ENCODE data around the gene UVSSA. TPM values are rescaled to one million over a fixed set of nuclear protein-coding genes. Genes with fewer than 3 reads are reported as not detected.

UVSSA gene
- total and polyA plus RNA-seq, 2 donors (not counting 1 experiment from before 2014, with no cell fraction given) = 4.6 to 7.6 TPM

GRCh38 chr4:1329408-1330371, 17.3 kb upstream of the UVSSA start:
- no peaks in the 10 kb centered on the region for H3K4me1 ChIP-seq (ENCODE audit: control insufficient read depth, extremely low read depth, insufficient read depth, low read length)
- no peak overlapping the region for H3K9ac ChIP-seq (ENCODE audit: insufficient read depth, low read length)
- DNase-seq (ENCODE audit: low read depth in 2 of 2) = peak; percentile 9 to 83
- H3K4me3 ChIP-seq (replicated peaks in 1 of 4; ENCODE audit: control extremely low read depth in 1 of 4, insufficient read depth in 1 of 4, low read depth in 3 of 4, low read length in 4 of 4) = no peak overlapping the region
- H2AFZ ChIP-seq (ENCODE audit: low read length) = no peak overlapping the region
- H3K4me2 ChIP-seq (ENCODE audit: extremely low read depth, insufficient read depth, low read length) = no peak overlapping the region
- no peaks in the 10 kb centered on the region for H3K27me3 ChIP-seq (ENCODE audit: control insufficient read depth, insufficient read depth, low read length)
- H3K79me2 ChIP-seq (ENCODE audit: control insufficient read depth, insufficient read depth, low read length) = peaks cover 6% of the 10 kb centered on the region
- H4K20me1 ChIP-seq (ENCODE audit: control insufficient read depth, extremely low read depth, insufficient read depth, low read length) = no peaks in the 10 kb centered on the region
- peaks cover 32% of the 10 kb centered on the region for H3K36me3 ChIP-seq (ENCODE audit: control insufficient read depth, insufficient read depth, low read length)
- TF ChIP-seq CTCF (conservative IDR thresholded peaks at IDR 0.05 in 1 of 2, IDR thresholded peaks at IDR 0.05 in 1 of 2; ENCODE audit: low read depth in 1 of 2, low read length in 2 of 2) = no peak
- TF ChIP-seq EZH2 (IDR thresholded peaks at IDR 0.05; ENCODE audit: low read length, missing control alignments) = no peak
- peaks cover 3% of the 10 kb centered on the region for H3K9me3 ChIP-seq (ENCODE audit: control insufficient read depth, insufficient read depth, low read depth, low read length)
- no peak overlapping the region for H3K27ac ChIP-seq (ENCODE audit: insufficient read depth, low read length)

- Histone ChIP-seq H3K79me2 (ENCODE audit: control insufficient read depth, insufficient read depth, low read length) (peaks cover 6% of the 10 kb centered on the region), H4K20me1 (ENCODE audit: control insufficient read depth, extremely low read depth, insufficient read depth, low read length) (no peaks in the 10 kb centered on the region), H3K27me3 (ENCODE audit: control insufficient read depth, insufficient read depth, low read length) (no peaks in the 10 kb centered on the region), H3K4me1 (ENCODE audit: control insufficient read depth, extremely low read depth, insufficient read depth, low read length) (no peaks in the 10 kb centered on the region), H3K27ac (ENCODE audit: insufficient read depth, low read length) (no peak overlapping the region), H3K4me2 (ENCODE audit: extremely low read depth, insufficient read depth, low read length) (no peak overlapping the region), H3K36me3 (ENCODE audit: control insufficient read depth, insufficient read depth, low read length) (peaks cover 27% of the 10 kb centered on the region), H3K4me3 (replicated peaks in 1 of 4; ENCODE audit: control extremely low read depth in 1 of 4, insufficient read depth in 1 of 4, low read depth in 3 of 4, low read length in 4 of 4) (no peak overlapping the region), H2AFZ (ENCODE audit: low read length) (no peak overlapping the region), H3K9ac (ENCODE audit: insufficient read depth, low read length) (no peak overlapping the region), H3K9me3 (ENCODE audit: control insufficient read depth, insufficient read depth, low read depth, low read length) (no peaks in the 10 kb centered on the region)
- no peak for DNase-seq (ENCODE audit: low read depth in 2 of 2)
- TF ChIP-seq EZH2 (IDR thresholded peaks at IDR 0.05; ENCODE audit: low read length, missing control alignments) = no peak
- TF ChIP-seq CTCF (conservative IDR thresholded peaks at IDR 0.05 in 1 of 2, IDR thresholded peaks at IDR 0.05 in 1 of 2; ENCODE audit: low read depth in 1 of 2, low read length in 2 of 2) = no peak
Measured at GRCh38 chr4:1330761-1331590, 16.0 kb upstream of the UVSSA start.

Data from fibroblast of lung (primary cell).